ENCODE results near the gene SHANK1. TPM values are rescaled to one million over a fixed set of nuclear protein-coding genes. Genes with fewer than 3 reads are reported as not detected.
"Not testable (repeated sequence)": the region's sequence is repeated elsewhere in the genome, so short reads cannot be mapped to it uniquely, and the experiment has no call there.

SHANK1 gene
- total RNA-seq, 2 experiments from 2014 or later = not detected

DNA sequence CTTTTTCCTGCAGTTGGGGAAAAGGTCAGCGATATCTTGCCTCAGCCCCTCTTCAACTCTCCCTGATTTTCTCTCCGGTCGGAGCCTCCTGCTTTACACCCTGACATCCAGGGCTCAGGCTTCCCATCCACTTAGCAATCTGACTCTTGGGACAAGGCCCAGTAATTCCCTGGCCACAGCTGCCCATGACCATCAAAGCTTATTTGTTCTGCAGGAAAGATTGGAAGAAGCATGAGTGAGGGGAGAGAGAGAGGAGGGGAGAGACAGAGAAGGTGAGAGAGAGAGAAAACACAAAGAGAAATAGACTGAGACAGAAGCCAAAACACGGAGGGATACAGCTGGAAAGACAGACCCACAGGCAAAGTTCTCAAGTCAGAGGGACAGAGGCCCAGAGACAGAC is 93.6 kb downstream of the SHANK1 start:
- no peaks in the 10 kb centered on the region for H3K36me3 Mint-ChIP-seq
- no peak overlapping the region for H3K4me3 Mint-ChIP-seq
- CTCF ChIA-PET = no interaction called here
- no peaks in the 10 kb centered on the region for H3K4me1 Mint-ChIP-seq (ENCODE audit: low read depth)
- H3K27ac Mint-ChIP-seq = no peak overlapping the region
- intact Hi-C loops (cut with micrococcal nuclease) = no loop called here
- no peaks in the 10 kb centered on the region for H3K9me3 Mint-ChIP-seq
- peaks cover 9% of the 10 kb centered on the region for H3K27me3 Mint-ChIP-seq
- POLR2A ChIA-PET = no interaction called here
- no peak for DNase-seq

GRCh38 chr19:50624949-50625600 is 94.5 kb downstream of the SHANK1 start:
- intact Hi-C loops (cut with micrococcal nuclease) = no loop called here
- Mint-ChIP-seq H3K4me3 (no peak overlapping the region), H3K9me3 (no peaks in the 10 kb centered on the region), H3K36me3 (no peaks in the 10 kb centered on the region), H3K27me3 (peaks cover 5% of the 10 kb centered on the region), H3K4me1 (ENCODE audit: low read depth) (no peaks in the 10 kb centered on the region), H3K27ac (no peak overlapping the region)
- DNase-seq = no peak
- ChIA-PET CTCF (no interaction called here), POLR2A (no interaction called here)

- H3K36me3 Mint-ChIP-seq; H3K27ac Mint-ChIP-seq; intact Hi-C loops (cut with micrococcal nuclease); H3K9me3 Mint-ChIP-seq; POLR2A ChIA-PET; H3K27me3 Mint-ChIP-seq; DNase-seq; CTCF ChIA-PET; H3K4me3 Mint-ChIP-seq; H3K4me1 Mint-ChIP-seq (ENCODE audit: low read depth): not testable (repeated sequence)
These were observed 99.2 kb downstream of the SHANK1 start for GRCh38 chr19:50620394-50620906.

- H3K9me3 Mint-ChIP-seq; H3K27me3 Mint-ChIP-seq; H3K36me3 Mint-ChIP-seq; H3K27ac Mint-ChIP-seq; intact Hi-C loops (cut with micrococcal nuclease); H3K4me3 Mint-ChIP-seq; DNase-seq; H3K4me1 Mint-ChIP-seq (ENCODE audit: low read depth); POLR2A ChIA-PET; CTCF ChIA-PET: not testable (repeated sequence)
These were observed 100.4 kb downstream of the SHANK1 start for GRCh38 chr19:50619184-50619583.

DNA sequence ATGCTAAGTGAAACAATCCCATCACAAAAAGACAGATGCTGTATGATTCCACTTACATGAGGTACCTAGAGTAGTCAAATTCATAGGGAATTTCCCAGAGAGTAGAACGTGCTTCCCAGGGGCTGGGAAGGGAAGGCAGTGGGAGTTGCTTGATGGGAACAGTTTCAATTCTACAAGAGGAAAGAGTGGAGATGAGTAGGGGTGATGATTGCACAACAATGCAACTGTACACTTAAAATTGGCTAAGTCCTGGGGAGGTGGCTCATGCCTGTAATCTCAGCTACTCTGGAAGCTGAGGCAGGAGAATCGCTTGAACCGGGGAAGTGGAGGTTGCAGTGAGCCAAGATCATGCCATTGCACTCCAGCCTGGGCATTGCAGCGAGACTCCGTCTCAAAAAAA is 101.2 kb downstream of the SHANK1 start:
- DNase-seq; H3K36me3 Mint-ChIP-seq; CTCF ChIA-PET; intact Hi-C loops (cut with micrococcal nuclease); H3K4me1 Mint-ChIP-seq (ENCODE audit: low read depth); H3K27me3 Mint-ChIP-seq; H3K4me3 Mint-ChIP-seq; H3K27ac Mint-ChIP-seq; POLR2A ChIA-PET; H3K9me3 Mint-ChIP-seq: not testable (repeated sequence)

- H3K27ac Mint-ChIP-seq; H3K4me1 Mint-ChIP-seq (ENCODE audit: low read depth); DNase-seq; H3K36me3 Mint-ChIP-seq; intact Hi-C loops (cut with micrococcal nuclease); CTCF ChIA-PET; H3K4me3 Mint-ChIP-seq; POLR2A ChIA-PET; H3K9me3 Mint-ChIP-seq: not testable (repeated sequence)
- peaks cover 19% of the 10 kb centered on the region for H3K27me3 Mint-ChIP-seq
These were observed 106.8 kb downstream of the SHANK1 start for GRCh38 chr19:50612504-50613404.

Other genes with a start within 250 kb of the SHANK1 start
- gene EMC10, start 243.3 kb downstream of the SHANK1 start, total RNA-seq = 10 to 100 TPM; 37.5 to 37.6 TPM
- gene GARIN5A, start 243.0 kb downstream of the SHANK1 start, total RNA-seq = under 1 TPM; 0.77 to 0.88 TPM
- gene JOSD2, start 208.6 kb downstream of the SHANK1 start, total RNA-seq = 10 to 100 TPM; 29.5 to 36.2 TPM
- not detected for gene ASPDH, start 205.9 kb downstream of the SHANK1 start, total RNA-seq
- not detected for gene LRRC4B, start 151.4 kb downstream of the SHANK1 start, total RNA-seq
- gene SYT3, start 79.9 kb downstream of the SHANK1 start, total RNA-seq = not detected
- gene C19orf81, start 70.4 kb downstream of the SHANK1 start, total RNA-seq = under 1 TPM in 1 of 2 experiments, not detected in 1; 0.69 TPM
- under 1 TPM; 0.41 to 0.71 TPM for gene CLEC11A, start 3.6 kb upstream of the SHANK1 start, total RNA-seq
- gene GPR32, start 50.7 kb upstream of the SHANK1 start, total RNA-seq = not detected
- not detected for gene ACP4, start 70.6 kb upstream of the SHANK1 start, total RNA-seq
- gene KLK1, start 104.0 kb upstream of the SHANK1 start, total RNA-seq = under 1 TPM; 0.59 to 0.73 TPM
- not detected for gene KLK15, start 113.8 kb upstream of the SHANK1 start, total RNA-seq
- gene KLK3, start 135.1 kb upstream of the SHANK1 start, total RNA-seq = not detected
- gene KLK2, start 153.6 kb upstream of the SHANK1 start, total RNA-seq = not detected
- gene KLK4, start 191.6 kb upstream of the SHANK1 start, total RNA-seq = not detected
- gene KLK5, start 233.2 kb upstream of the SHANK1 start, total RNA-seq = not detected
- gene KLK6, start 249.8 kb upstream of the SHANK1 start, total RNA-seq = not detected